22Rv1 (cell line): ENCODE data around the gene PRH2.

Source experiments
- ZFX ChIP-seq: fragments of 450-650 bp; IDR thresholded peaks from 2 replicates; pipeline ENCODE4 v1.6.1; 2017; ENCODE audit warnings: antibody characterized with exemption, borderline replicate concordance
- TF ChIP-seq, protein P1 (sequence below): fragments of 450-650 bp; IDR thresholded peaks from 2 replicates; pipeline ENCODE4 v1.5.1; 2017; ENCODE audit warnings: mild to moderate bottlenecking

- TF ChIP-seq, protein P1, sequence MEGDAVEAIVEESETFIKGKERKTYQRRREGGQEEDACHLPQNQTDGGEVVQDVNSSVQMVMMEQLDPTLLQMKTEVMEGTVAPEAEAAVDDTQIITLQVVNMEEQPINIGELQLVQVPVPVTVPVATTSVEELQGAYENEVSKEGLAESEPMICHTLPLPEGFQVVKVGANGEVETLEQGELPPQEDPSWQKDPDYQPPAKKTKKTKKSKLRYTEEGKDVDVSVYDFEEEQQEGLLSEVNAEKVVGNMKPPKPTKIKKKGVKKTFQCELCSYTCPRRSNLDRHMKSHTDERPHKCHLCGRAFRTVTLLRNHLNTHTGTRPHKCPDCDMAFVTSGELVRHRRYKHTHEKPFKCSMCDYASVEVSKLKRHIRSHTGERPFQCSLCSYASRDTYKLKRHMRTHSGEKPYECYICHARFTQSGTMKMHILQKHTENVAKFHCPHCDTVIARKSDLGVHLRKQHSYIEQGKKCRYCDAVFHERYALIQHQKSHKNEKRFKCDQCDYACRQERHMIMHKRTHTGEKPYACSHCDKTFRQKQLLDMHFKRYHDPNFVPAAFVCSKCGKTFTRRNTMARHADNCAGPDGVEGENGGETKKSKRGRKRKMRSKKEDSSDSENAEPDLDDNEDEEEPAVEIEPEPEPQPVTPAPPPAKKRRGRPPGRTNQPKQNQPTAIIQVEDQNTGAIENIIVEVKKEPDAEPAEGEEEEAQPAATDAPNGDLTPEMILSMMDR, result no peak
- no peak for TF ChIP-seq ZFX
These were observed 39.9 kb downstream of the PRH2 start for GRCh38 chr12:10968765-10969456.
